HepG2 (cell line): Measurements from ENCODE around the gene GSDMA. TPM values are rescaled to one million over a fixed set of nuclear protein-coding genes. Genes with fewer than 3 reads are reported as not detected.
A peak's percentile ranks its signal among the peaks of the same experiment; 100 is the strongest.

Source experiments
- ARID3A ChIP-seq: IDR thresholded peaks from 2 replicates; pipeline ENCODE4 v1.6.1; 2012; ENCODE audit warnings: low read depth, low read length, improper control_type of control experiment
- ARNTL ChIP-seq: sonication (generic); formaldehyde crosslinking; IDR thresholded peaks from 2 replicates; pipeline ENCODE4 v1.4.0; 2020; ENCODE audit warnings: mild to moderate bottlenecking, missing genetic modification reagents
- CC2D1A ChIP-seq: sonication (generic); formaldehyde crosslinking; IDR thresholded peaks from 2 replicates; pipeline ENCODE4 v1.8.1; 2023; ENCODE audit warnings: mild to moderate bottlenecking, missing genetic modification reagents
- CEBPG ChIP-seq: IDR thresholded peaks from 2 replicates; pipeline ENCODE4 v1.6.1; 2016
- CHCHD3 ChIP-seq: sonication (generic); formaldehyde crosslinking; IDR thresholded peaks from 2 replicates; pipeline ENCODE4 v1.8.0; 2022; ENCODE audit warnings: mild to moderate bottlenecking, missing genetic modification reagents, moderate library complexity
- FOXA1 ChIP-seq, 2 experiments: fragments of 450-650 bp in 1 of 2; sonication (generic) in 1 of 2; formaldehyde crosslinking in 1 of 2; IDR thresholded peaks; 2 replicates each; pipeline versions ENCODE4 v1.4.0 to v1.6.1; 2016 to 2020; ENCODE audit warnings: missing genetic modification reagents in 1 of 2
- FOXK2 ChIP-seq: fragments of 450-650 bp; IDR thresholded peaks from 2 replicates; pipeline ENCODE4 v1.6.1; 2016
- GABPA ChIP-seq, 2 experiments: IDR thresholded peaks; 2 replicates each; pipeline ENCODE4 v1.6.1; 2011 to 2016; ENCODE audit warnings: low read depth in 2 of 2, low read length in 1 of 2, missing biosample characterization in 1 of 2, missing genetic modification characterization in 1 of 2
- HBP1 ChIP-seq: IDR thresholded peaks from 2 replicates; pipeline ENCODE4 v1.6.1; 2016; ENCODE audit warnings: low read depth, control low read depth
- HINFP ChIP-seq: sonication (generic); formaldehyde crosslinking; IDR thresholded peaks from 2 replicates; pipeline ENCODE4 v1.4.0; 2020; ENCODE audit warnings: low read depth, mild to moderate bottlenecking, missing genetic modification reagents
- JDP2 ChIP-seq: sonication (generic); formaldehyde crosslinking; IDR thresholded peaks from 2 replicates; pipeline ENCODE4 v1.8.1; 2022; ENCODE audit warnings: missing genetic modification reagents, borderline replicate concordance
- JUN ChIP-seq: sonication (generic); formaldehyde crosslinking; IDR thresholded peaks from 2 replicates; pipeline ENCODE4 v1.4.0; 2020; ENCODE audit warnings: mild to moderate bottlenecking, missing genetic modification reagents
- KLF9 ChIP-seq: IDR thresholded peaks from 2 replicates; pipeline ENCODE4 v1.6.1; 2016; ENCODE audit warnings: low read depth
- MED1 ChIP-seq: sonication (generic); formaldehyde crosslinking; IDR thresholded peaks from 2 replicates; pipeline ENCODE4 v1.4.0; 2020; ENCODE audit warnings: missing genetic modification reagents
- PAX8 ChIP-seq: sonication (generic); formaldehyde crosslinking; IDR thresholded peaks from 2 replicates; pipeline ENCODE4 v1.8.0; 2022; ENCODE audit warnings: mild to moderate bottlenecking, missing genetic modification reagents, borderline replicate concordance
- SIN3B ChIP-seq: fragments of 150-350 bp; IDR thresholded peaks from 2 replicates; pipeline ENCODE4 v1.6.1; 2014; ENCODE audit warnings: low read length
- SNAI1 ChIP-seq: sonication (generic); formaldehyde crosslinking; IDR thresholded peaks from 2 replicates; pipeline ENCODE4 v1.5.0; 2020; ENCODE audit warnings: mild to moderate bottlenecking, missing genetic modification reagents, borderline replicate concordance
- SOX5 ChIP-seq: IDR thresholded peaks from 2 replicates; pipeline ENCODE4 v1.6.1; 2016; ENCODE audit warnings: borderline replicate concordance
- TAF15 ChIP-seq: fragments of 200-400 bp; formaldehyde crosslinking; IDR thresholded peaks from one replicate; pipeline ENCODE4 v1.6.1; 2018; ENCODE audit warnings: mild to moderate bottlenecking, low read depth, low read length; ENCODE audit not compliant: poor library complexity, severe bottlenecking
- TBL1XR1 ChIP-seq: fragments of 150-350 bp; IDR thresholded peaks from 2 replicates; pipeline ENCODE4 v1.6.1; 2014; ENCODE audit warnings: borderline replicate concordance, low read length; ENCODE audit not compliant: partially characterized antibody
- THAP7 ChIP-seq: sonication (generic); formaldehyde crosslinking; IDR thresholded peaks from 2 replicates; pipeline ENCODE4 v1.8.1; 2023; ENCODE audit warnings: mild to moderate bottlenecking, missing genetic modification reagents
- TRIM22 ChIP-seq: fragments of 450-650 bp; IDR thresholded peaks from 2 replicates; pipeline ENCODE4 v1.6.1; 2017
- WIZ ChIP-seq: sonication (generic); formaldehyde crosslinking; IDR thresholded peaks from 2 replicates; pipeline ENCODE4 v1.5.1; 2020; ENCODE audit warnings: mild to moderate bottlenecking, missing genetic modification reagents
- ZNF12 ChIP-seq: sonication (generic); formaldehyde crosslinking; IDR thresholded peaks from 2 replicates; pipeline ENCODE4 v1.5.0; 2020; ENCODE audit warnings: missing genetic modification reagents
- ZNF570 ChIP-seq: sonication (generic); formaldehyde crosslinking; IDR thresholded peaks from 2 replicates; pipeline ENCODE4 v1.4.0; 2020; ENCODE audit warnings: mild to moderate bottlenecking, missing genetic modification reagents, borderline replicate concordance
- polyA plus RNA-seq, 8 experiments: library from polyadenylated mRNA; depleted of rRNA in 3 of 8; stranded (reverse) in 7 of 8; unstranded in 1 of 8; fragments of >200 nt; fragmentation: Illumina TruSeq in 4 of 8; extraction: Trizol in 4 of 8; gene quantifications; 2 replicates each; pipeline versions ENCODE4 v1.2.1 to v1.2.3, GENCODE V29; 2011 to 2016; ENCODE audit warnings: low read depth in 4 of 8, missing spikeins in 1 of 8, mixed read lengths in 1 of 8; ENCODE audit not compliant: insufficient read depth in 1 of 8
- total RNA-seq, 5 experiments: library from RNA; depleted of rRNA; stranded (reverse); fragments of >200 nt; fragmentation: Illumina TruSeq; extraction: Trizol; gene quantifications; 2 replicates each; pipeline ENCODE4 v1.2.3, GENCODE V29; 2016; ENCODE audit warnings: low read depth in 1 of 5

GSDMA gene
- total and polyA plus RNA-seq, 2 of the 13 experiments (the other 11 are each of a cell fraction or from before 2014, with no cell fraction given): not detected

- TF ChIP-seq THAP7 (CRISPR knock-in tag) (no peak), JUN (0 out of 2 replicates have a peak, but pooled peaks have one; percentile 17), ZNF570 (no peak), ARID3A (peak; percentile 24; the same call in 1 of the 2 replicates), TBL1XR1 (no peak), ZNF12 (CRISPR knock-in tag) (no peak), FOXK2 (0 out of 2 replicates have a peak, but pooled peaks have one; percentile 48), WIZ (CRISPR knock-in tag) (no peak), SOX5 (CRISPR knock-in tag) (peak; percentile 57; the same call in 1 of the 2 replicates), CEBPG (CRISPR knock-in tag) (no peak), JDP2 (no peak), SNAI1 (0 out of 2 replicates have a peak, but pooled peaks have one; percentile 33), FOXA1 (IDR thresholded peaks at IDR 0.05) (peak; percentile 55; the same call in 1 of the 2 replicates), FOXA1 (CRISPR knock-in tag; IDR thresholded peaks at IDR 0.05) (0 out of 2 replicates have a peak, but pooled peaks have one; percentile 42), SIN3B (no peak), CC2D1A (CRISPR knock-in tag) (no peak), GABPA (IDR thresholded peaks at IDR 0.05; ENCODE audit: low read depth, low read length) (no peak), GABPA (CRISPR knock-in tag; IDR thresholded peaks at IDR 0.05; ENCODE audit: low read depth) (no peak), KLF9 (CRISPR knock-in tag) (no peak), MED1 (0 out of 2 replicates have a peak, but pooled peaks have one; percentile 18), PAX8 (CRISPR knock-in tag) (no peak), TRIM22 (no peak), TAF15 (no peak), HBP1 (CRISPR knock-in tag) (no peak), ARNTL (CRISPR knock-in tag) (no peak), HINFP (CRISPR knock-in tag) (no peak), CHCHD3 (no peak)
Observed at GRCh38 chr17:39960524-39961041, 2.2 kb upstream of the GSDMA start (continued).
